Right lobe of liver (tissue), 6 donors: Measurements from ENCODE around the gene GLRX2. TPM values are rescaled to one million over a fixed set of nuclear protein-coding genes. Genes with fewer than 3 reads are reported as not detected.

Source experiments
- ATAC-seq, 4 donors: fragments of 200-7000 bp; cut with Tn5 transposase; one replicate each; pipeline ENCODE4 v1.9.1; 2020; ENCODE audit warnings: mild to moderate bottlenecking in 4 of 4, moderate library complexity in 4 of 4
- DNase-seq, 3 donors: peaks; one replicate each; pipeline ENCODE4 v3.0.0-alpha.2; 2020
- H3K27ac ChIP-seq, 3 donors: fragments of 200-600 bp; one replicate each; pipeline ENCODE4 v1.8.0; 2022
- H3K27me3 ChIP-seq, 2 donors: fragments of 200-600 bp; one replicate each; pipeline ENCODE4 v1.8.0; 2022
- H3K36me3 ChIP-seq, 4 donors: fragments of 200-600 bp; sonication (generic) in 1 of 4; one replicate each; pipeline versions ENCODE4 v1.5.1 to v1.8.0; 2017 to 2022; ENCODE audit warnings: control low read depth in 1 of 4
- H3K4me1 ChIP-seq, 4 donors: fragments of 200-600 bp; sonication (generic) in 1 of 4; one replicate each; pipeline versions ENCODE4 v1.5.1 to v1.8.0; 2017 to 2022; ENCODE audit warnings: control low read depth in 1 of 4
- H3K4me3 ChIP-seq, 3 donors: fragments of 200-600 bp; one replicate each; pipeline ENCODE4 v1.8.0; 2022
- H3K9me3 ChIP-seq, 4 donors: fragments of 200-600 bp; sonication (generic) in 1 of 4; one replicate each; pipeline versions ENCODE4 v1.5.1 to v1.8.0; 2017 to 2022; ENCODE audit warnings: control low read depth in 1 of 4
- CTCF ChIP-seq, 4 donors: fragments of 200-600 bp in 3 of 4; fragments of 450-650 bp in 1 of 4; IDR thresholded peaks; one replicate each; pipeline versions ENCODE4 v1.5.1 to v1.8.0; 2016 to 2022; ENCODE audit warnings: antibody characterized with exemption in 4 of 4, mild to moderate bottlenecking in 2 of 4
- POLR2A ChIP-seq: fragments of 450-650 bp; IDR thresholded peaks from one replicate; pipeline ENCODE4 v1.6.1; 2017; ENCODE audit warnings: antibody characterized with exemption, mild to moderate bottlenecking
- WGBS: methylation state at CpG from one replicate; pipeline ENCODE4 v1.1.6; 2018; ENCODE audit warnings: low coverage, low lambda C conversion rate; ENCODE audit not compliant: insufficient coverage; ENCODE audit errors: missing lambda C conversion rate; 5-methylcytosine and 5-hydroxymethylcytosine counted together
- intact Hi-C, 2 donors: fragments of 100-400 bp; cut with DNase I; formaldehyde crosslinking; loops; one replicate each; pipeline versions ENCODE4 v1.11.2 to v1.14.1; 2022
- total RNA-seq, 6 experiments: library from RNA; depleted of rRNA in 2 of 6; stranded (reverse); fragments of >200 nt in 2 of 6; fragmentation: NEBNext Ultra II Directional in 3 of 6; extraction: Animal tissue kit (Norgen Biotek cat#: 25700) in 3 of 6; gene quantifications; one replicate each; pipeline versions ENCODE4 v1.1.0 to v1.2.4, GENCODE V29; 2016 to 2023
- donor health status: DM: no; HTN: yes; CAD: no.
- donor health status: DM: no; HTN: no; CAD: no.
- donor health status: DM: no; HTN: no; CAD: no.
- donor health status: DM: no; HTN: yes; CAD: no.
- donor health status: DM: no; HTN: yes; CAD: no.

The GLRX2 gene
- total RNA-seq, 6 experiments from 2014 or later: 9.5 to 20.1 (median 12.1) TPM

- intact Hi-C loops: no loop called here
- no peak for TF ChIP-seq CTCF (IDR thresholded peaks at IDR 0.05)
- TF ChIP-seq POLR2A: no peak
- ATAC-seq: no peak
- H3K27me3 ChIP-seq: no peaks in the 10 kb centered on the region
- DNase-seq: no peak
- H3K36me3 ChIP-seq: no peaks in the 10 kb centered on the region
- H3K9me3 ChIP-seq: no peaks in the 10 kb centered on the region
- peaks cover 0 to 28% (median 11%) of the 10 kb centered on the region in 4 donors for H3K4me1 ChIP-seq
- H3K27ac ChIP-seq: no peak overlapping the region
- no peak overlapping the region for H3K4me3 ChIP-seq
- WGBS: 90% methylated on average over 1 of the region's 1 CpG
Measured at GRCh38 chr1:193109619-193110018, 4.4 kb upstream of the GLRX2 start.

- peaks cover 0 to 24% (median 9%) of the 10 kb centered on the region in 4 donors for H3K4me1 ChIP-seq
- H3K27ac ChIP-seq: no peak overlapping the region
- H3K9me3 ChIP-seq: no peaks in the 10 kb centered on the region
- DNase-seq: no peak
- H3K27me3 ChIP-seq: no peaks in the 10 kb centered on the region
- 86% methylated on average over 3 of the region's 3 CpGs for WGBS
- H3K36me3 ChIP-seq: no peaks in the 10 kb centered on the region
- no peak overlapping the region for H3K4me3 ChIP-seq
- ATAC-seq: no peak
- intact Hi-C loops: no loop called here
- TF ChIP-seq CTCF (IDR thresholded peaks at IDR 0.05) (no peak), POLR2A (no peak)
Measured at GRCh38 chr1:193108471-193108870, 3.3 kb upstream of the GLRX2 start.

- TF ChIP-seq CTCF (IDR thresholded peaks at IDR 0.05) (no peak), POLR2A (no peak)
- WGBS: 35% methylated on average over 4 of the region's 4 CpGs
- no peak for DNase-seq
- ATAC-seq: no peak
- intact Hi-C loops: no loop called here
- peak overlapping the region; percentile 69 to 86 (median 78) for H3K27ac ChIP-seq
- H3K9me3 ChIP-seq: no peaks in the 10 kb centered on the region
- no peaks in the 10 kb centered on the region for H3K27me3 ChIP-seq
- no peaks in the 10 kb centered on the region for H3K36me3 ChIP-seq
- H3K4me3 ChIP-seq: peak overlapping the region; percentile 83 to 96 (median 89)
- peaks cover 0 to 8% (median 4%) of the 10 kb centered on the region in 4 donors for H3K4me1 ChIP-seq
Measured at GRCh38 chr1:193105821-193106177, 585 bp upstream of the GLRX2 start.

GRCh38 chr1:193104502-193104906, 710 bp downstream of the GLRX2 start:
- peak overlapping the region; percentile 69 to 86 (median 78) for H3K27ac ChIP-seq
- no peaks in the 10 kb centered on the region for H3K27me3 ChIP-seq
- peaks cover 0 to 11% (median 0%) of the 10 kb centered on the region in 4 donors for H3K36me3 ChIP-seq
- intact Hi-C loops: no loop called here
- peak; percentile 55 to 69 (median 59) for ATAC-seq
- H3K4me3 ChIP-seq: peak overlapping the region; percentile 83 to 96 (median 89)
- no peaks in the 10 kb centered on the region for H3K9me3 ChIP-seq
- H3K4me1 ChIP-seq: peaks cover 0 to 8% (median 4%) of the 10 kb centered on the region in 4 donors
- DNase-seq: peak; percentile 50 to 65 (median 58)
- WGBS: 5% methylated on average over 16 of the region's 24 CpGs
- TF ChIP-seq CTCF (IDR thresholded peaks at IDR 0.05) (no peak), POLR2A (no peak)
